Ishikawa (cell line): ENCODE results near the gene PGAP2.

Experiments used
- CEBPB ChIP-seq: IDR thresholded peaks from 2 replicates; pipeline ENCODE4 v1.6.1; 2012
- CREB1 ChIP-seq: IDR thresholded peaks from 2 replicates; pipeline ENCODE4 v1.6.1; 2012; ENCODE audit warnings: low read depth
- EGR1 ChIP-seq: IDR thresholded peaks from 2 replicates; pipeline ENCODE4 v1.6.1; 2012
- EP300 ChIP-seq: IDR thresholded peaks from 2 replicates; pipeline ENCODE4 v1.6.1; 2012; ENCODE audit warnings: borderline replicate concordance
- FOXM1 ChIP-seq: IDR thresholded peaks from 2 replicates; pipeline ENCODE4 v1.6.1; 2012; ENCODE audit warnings: low read depth, borderline replicate concordance
- NFIC ChIP-seq: IDR thresholded peaks from 2 replicates; pipeline ENCODE4 v1.6.1; 2012
- RAD21 ChIP-seq: IDR thresholded peaks from 2 replicates; pipeline ENCODE4 v1.6.1; 2012; ENCODE audit warnings: low read depth
- TAF1 ChIP-seq: IDR thresholded peaks from 2 replicates; pipeline ENCODE4 v1.6.1; 2012; ENCODE audit warnings: low read depth, mild to moderate bottlenecking
- TCF12 ChIP-seq: IDR thresholded peaks from 2 replicates; pipeline ENCODE4 v1.6.1; 2012; ENCODE audit warnings: low read depth
- TEAD4 ChIP-seq: IDR thresholded peaks from 2 replicates; pipeline ENCODE4 v1.6.1; 2012
- YY1 ChIP-seq: IDR thresholded peaks from 2 replicates; pipeline ENCODE4 v1.6.1; 2012; ENCODE audit warnings: low read depth
- ZBTB7A ChIP-seq: IDR thresholded peaks from 2 replicates; pipeline ENCODE4 v1.6.1; 2012; ENCODE audit warnings: low read depth
- TF ChIP-seq, protein P1 (sequence below): IDR thresholded peaks from 2 replicates; pipeline ENCODE4 v1.6.1; 2012; ENCODE audit warnings: low read depth, mild to moderate bottlenecking
- TF ChIP-seq, protein P2 (sequence below): IDR thresholded peaks from 2 replicates; pipeline ENCODE4 v1.6.1; 2012
- TF ChIP-seq, protein P3 (sequence below): IDR thresholded peaks from 2 replicates; pipeline ENCODE4 v1.6.1; 2012

The PGAP2 gene

DNA sequence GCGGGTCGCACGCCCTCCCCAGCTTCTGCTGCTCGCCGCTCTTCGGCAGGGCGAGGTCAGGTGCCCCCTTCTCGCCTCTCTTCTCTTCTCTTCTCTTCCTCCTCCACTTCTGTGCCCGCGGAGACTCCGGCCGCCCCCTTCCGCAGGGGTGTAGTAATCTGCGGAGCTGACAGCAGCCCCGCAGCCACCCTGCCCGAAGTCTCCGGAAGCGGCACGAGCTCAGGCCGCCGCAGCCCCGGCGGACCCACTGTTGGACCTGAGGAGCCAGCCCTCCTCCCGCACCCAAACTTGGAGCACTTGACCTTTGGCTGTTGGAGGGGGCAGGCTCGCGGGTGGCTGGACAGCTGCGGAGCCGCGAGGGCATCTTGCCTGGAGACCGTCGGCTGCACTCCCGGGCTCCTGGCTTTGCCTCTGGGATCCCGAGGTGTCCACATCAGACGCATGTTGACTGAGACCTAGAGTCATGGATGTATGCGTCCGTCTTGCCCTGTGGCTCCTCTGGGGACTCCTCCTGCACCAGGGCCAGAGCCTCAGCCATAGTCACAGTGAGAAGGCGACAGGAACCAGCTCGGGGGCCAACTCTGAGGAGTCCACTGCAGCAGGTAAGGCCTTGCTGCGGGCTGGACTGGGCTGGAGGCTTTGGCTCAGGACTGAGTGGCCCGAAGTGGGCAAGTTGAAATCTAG is 47.6 kb downstream of the PGAP2 start:
- TF ChIP-seq EGR1 (no peak), ZBTB7A (peak; percentile 22; the same call in 1 of the 2 replicates), TCF12 (0 out of 2 replicates have a peak, but pooled peaks have one; percentile 26), TAF1 (no peak), CEBPB (no peak), CREB1 (no peak)

DNA sequence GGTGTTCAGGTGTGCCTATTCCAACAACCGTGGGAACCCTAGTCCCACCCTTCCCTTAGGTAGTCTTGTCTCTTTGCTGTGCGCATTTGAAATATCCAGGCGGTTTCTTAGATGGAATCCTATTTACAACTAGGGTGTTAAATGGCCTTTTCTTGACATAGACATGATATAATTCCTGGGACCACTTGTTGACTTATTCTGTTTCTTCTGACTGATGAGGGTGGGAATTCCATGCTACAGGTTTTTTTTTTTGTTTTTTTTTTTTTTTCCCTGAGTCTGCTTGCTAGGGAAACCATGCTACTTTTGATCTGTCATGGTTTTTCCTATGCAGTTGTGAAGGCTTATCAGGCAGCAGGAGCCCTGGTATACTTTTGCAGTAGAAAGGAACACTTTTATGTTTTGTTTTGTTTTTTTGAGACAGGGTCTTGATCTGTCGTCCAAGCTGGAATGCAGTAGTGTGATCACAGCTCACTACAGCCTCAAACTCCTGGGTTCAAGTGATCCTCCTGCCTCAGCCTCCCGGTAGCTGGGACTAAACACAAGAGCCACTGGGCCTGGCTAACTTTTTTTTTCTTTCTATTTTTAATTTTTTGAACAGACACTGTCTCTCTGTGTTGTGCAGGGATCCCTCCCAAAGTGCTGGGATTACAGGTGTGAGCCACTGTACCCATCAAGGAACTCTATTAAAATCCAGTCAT is 48.6 kb downstream of the PGAP2 start:
- TF ChIP-seq ZBTB7A (no peak), FOXM1 (no peak), NFIC (no peak), CREB1 (no peak), EGR1 (no peak), RAD21 (no peak), YY1 (no peak), TAF1 (no peak)
- TF ChIP-seq, protein P1, sequence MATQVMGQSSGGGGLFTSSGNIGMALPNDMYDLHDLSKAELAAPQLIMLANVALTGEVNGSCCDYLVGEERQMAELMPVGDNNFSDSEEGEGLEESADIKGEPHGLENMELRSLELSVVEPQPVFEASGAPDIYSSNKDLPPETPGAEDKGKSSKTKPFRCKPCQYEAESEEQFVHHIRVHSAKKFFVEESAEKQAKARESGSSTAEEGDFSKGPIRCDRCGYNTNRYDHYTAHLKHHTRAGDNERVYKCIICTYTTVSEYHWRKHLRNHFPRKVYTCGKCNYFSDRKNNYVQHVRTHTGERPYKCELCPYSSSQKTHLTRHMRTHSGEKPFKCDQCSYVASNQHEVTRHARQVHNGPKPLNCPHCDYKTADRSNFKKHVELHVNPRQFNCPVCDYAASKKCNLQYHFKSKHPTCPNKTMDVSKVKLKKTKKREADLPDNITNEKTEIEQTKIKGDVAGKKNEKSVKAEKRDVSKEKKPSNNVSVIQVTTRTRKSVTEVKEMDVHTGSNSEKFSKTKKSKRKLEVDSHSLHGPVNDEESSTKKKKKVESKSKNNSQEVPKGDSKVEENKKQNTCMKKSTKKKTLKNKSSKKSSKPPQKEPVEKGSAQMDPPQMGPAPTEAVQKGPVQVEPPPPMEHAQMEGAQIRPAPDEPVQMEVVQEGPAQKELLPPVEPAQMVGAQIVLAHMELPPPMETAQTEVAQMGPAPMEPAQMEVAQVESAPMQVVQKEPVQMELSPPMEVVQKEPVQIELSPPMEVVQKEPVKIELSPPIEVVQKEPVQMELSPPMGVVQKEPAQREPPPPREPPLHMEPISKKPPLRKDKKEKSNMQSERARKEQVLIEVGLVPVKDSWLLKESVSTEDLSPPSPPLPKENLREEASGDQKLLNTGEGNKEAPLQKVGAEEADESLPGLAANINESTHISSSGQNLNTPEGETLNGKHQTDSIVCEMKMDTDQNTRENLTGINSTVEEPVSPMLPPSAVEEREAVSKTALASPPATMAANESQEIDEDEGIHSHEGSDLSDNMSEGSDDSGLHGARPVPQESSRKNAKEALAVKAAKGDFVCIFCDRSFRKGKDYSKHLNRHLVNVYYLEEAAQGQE, result no peak
- TF ChIP-seq, protein P2, sequence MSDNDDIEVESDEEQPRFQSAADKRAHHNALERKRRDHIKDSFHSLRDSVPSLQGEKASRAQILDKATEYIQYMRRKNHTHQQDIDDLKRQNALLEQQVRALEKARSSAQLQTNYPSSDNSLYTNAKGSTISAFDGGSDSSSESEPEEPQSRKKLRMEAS, result no peak

DNA sequence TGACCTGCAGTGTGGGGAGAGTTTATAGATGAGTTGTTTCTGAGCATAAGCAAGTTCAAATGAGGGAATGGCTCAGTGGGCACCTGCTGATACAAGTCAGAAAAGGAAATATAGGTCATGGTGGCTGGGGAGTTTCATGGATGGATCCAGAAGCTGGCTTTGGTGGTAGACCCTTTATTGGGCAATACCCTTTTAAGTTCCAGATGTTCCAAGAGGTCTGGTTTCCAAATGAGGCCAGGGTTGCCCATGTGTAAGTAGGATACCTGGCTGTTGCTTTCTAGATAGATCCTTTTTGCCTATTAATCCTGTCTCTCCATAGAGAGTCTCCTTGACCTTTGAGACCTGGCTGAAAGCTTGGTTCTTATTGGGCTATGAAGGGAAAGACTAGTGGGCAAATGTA is 49.3 kb downstream of the PGAP2 start:
- TF ChIP-seq, protein P2, result no peak
- no peak for TF ChIP-seq TCF12
- no peak for TF ChIP-seq TEAD4
- TF ChIP-seq NFIC, result no peak
- TF ChIP-seq CEBPB, result no peak
- TF ChIP-seq, protein P3, sequence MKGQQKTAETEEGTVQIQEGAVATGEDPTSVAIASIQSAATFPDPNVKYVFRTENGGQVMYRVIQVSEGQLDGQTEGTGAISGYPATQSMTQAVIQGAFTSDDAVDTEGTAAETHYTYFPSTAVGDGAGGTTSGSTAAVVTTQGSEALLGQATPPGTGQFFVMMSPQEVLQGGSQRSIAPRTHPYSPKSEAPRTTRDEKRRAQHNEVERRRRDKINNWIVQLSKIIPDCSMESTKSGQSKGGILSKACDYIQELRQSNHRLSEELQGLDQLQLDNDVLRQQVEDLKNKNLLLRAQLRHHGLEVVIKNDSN, result no peak
- TF ChIP-seq CREB1, result no peak
- TF ChIP-seq EGR1, result no peak
- no peak for TF ChIP-seq FOXM1
- TF ChIP-seq TAF1, result no peak
- TF ChIP-seq, protein P1, result no peak
- no peak for TF ChIP-seq YY1
- no peak for TF ChIP-seq EP300
- TF ChIP-seq ZBTB7A, result no peak
- no peak for TF ChIP-seq RAD21

DNA sequence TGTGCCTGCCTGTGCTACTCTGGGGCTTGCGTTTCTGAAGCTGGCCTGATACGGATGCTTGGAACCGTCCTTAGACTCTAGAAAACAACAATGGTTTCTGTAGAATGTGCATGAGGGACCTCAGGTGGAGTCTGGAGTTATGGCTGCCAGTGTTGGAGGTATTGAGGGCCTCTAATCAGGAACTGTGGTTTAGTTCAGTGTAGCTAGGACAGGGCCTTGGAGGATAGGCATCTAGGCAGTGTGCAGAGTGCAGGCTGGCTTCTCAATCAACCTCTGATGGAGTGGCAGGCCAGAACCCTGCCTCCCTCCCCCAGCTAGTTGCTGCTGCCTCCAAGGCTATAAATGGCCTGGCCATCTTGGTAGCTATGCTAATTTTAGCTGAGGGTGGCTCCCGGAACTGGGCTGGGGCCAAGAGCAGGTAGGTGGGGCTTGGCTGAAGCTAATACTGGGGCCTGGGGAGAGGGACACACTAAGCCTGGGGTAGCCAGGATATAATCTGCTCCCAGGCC is 51.1 kb downstream of the PGAP2 start:
- no peak for TF ChIP-seq RAD21

DNA sequence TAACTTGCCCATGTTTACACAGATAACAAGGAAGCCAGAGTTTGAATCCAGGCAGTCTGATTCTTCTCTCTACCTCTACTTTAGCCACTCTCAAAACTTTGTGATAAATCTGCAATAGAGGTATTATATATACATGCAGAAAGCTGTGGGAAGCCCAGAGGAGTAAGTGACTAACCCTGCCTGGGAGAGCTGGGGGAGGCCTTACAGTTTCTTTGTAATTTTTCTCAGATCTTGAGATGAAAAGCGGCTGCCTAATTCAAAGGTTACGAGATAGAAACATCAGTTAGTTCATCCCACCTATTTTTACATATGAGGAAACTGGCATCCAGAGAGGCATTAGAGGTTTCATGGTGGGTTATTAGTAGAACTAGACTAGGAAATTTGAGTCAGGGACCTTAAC is 52.0 kb downstream of the PGAP2 start:
- no peak for TF ChIP-seq TCF12
- TF ChIP-seq, protein P3, result no peak
- TF ChIP-seq CEBPB, result no peak
- TF ChIP-seq RAD21, result no peak
- no peak for TF ChIP-seq FOXM1
- TF ChIP-seq TAF1, result no peak
- TF ChIP-seq, protein P2, result no peak
- TF ChIP-seq TEAD4, result no peak
- TF ChIP-seq, protein P1, result no peak
- no peak for TF ChIP-seq EP300
- no peak for TF ChIP-seq NFIC
- TF ChIP-seq CREB1, result no peak
- TF ChIP-seq YY1, result no peak
- no peak for TF ChIP-seq ZBTB7A
- TF ChIP-seq EGR1, result no peak
